Measurements from ENCODE around the gene TRHDE.

GRCh38 chr12:72406111-72406510, 133.9 kb downstream of the TRHDE start:
- TF ChIP-seq CTCF (IDR thresholded peaks at IDR 0.05) (no peak), POLR2A (IDR thresholded peaks at IDR 0.05) (no peak)
